A549 (cell line): ENCODE results near the gene MRPL34.

Experiments
- EP300 ChIP-seq, 2 experiments: fragments of >200 bp; sonication (Bioruptor Twin); formaldehyde crosslinking; IDR thresholded peaks; 2 replicates in 1 of 2; 3 replicates in 1 of 2; pipeline ENCODE4 v1.6.1; 2016 to 2017
- JUN ChIP-seq, 2 experiments: fragments of >200 bp; sonication (Bioruptor Twin); formaldehyde crosslinking; IDR thresholded peaks; 2 replicates in 1 of 2; 3 replicates in 1 of 2; pipeline ENCODE4 v1.6.1; 2016 to 2017
- RCOR1 ChIP-seq: fragments of 150-350 bp; IDR thresholded peaks from 2 replicates; pipeline ENCODE4 v1.6.1; 2014; ENCODE audit warnings: antibody characterized with exemption, low read length, low read depth
- ZNF302 ChIP-seq: fragments of 250-450 bp; sonication (Bioruptor Pico); IDR thresholded peaks from 2 replicates; pipeline ENCODE4 v1.9.0; 2021; ENCODE audit warnings: inconsistent platforms, mild to moderate bottlenecking, moderate library complexity
- TF ChIP-seq, protein P1 (sequence below): fragments of >200 bp; sonication (Bioruptor Twin); formaldehyde crosslinking; IDR thresholded peaks from 3 replicates; pipeline ENCODE4 v1.5.1; 2016
- TF ChIP-seq, protein P2 (sequence below): fragments of 150-350 bp; IDR thresholded peaks from 2 replicates; pipeline ENCODE4 v1.6.1; 2014; ENCODE audit warnings: low read depth, mild to moderate bottlenecking, low read length

DNA sequence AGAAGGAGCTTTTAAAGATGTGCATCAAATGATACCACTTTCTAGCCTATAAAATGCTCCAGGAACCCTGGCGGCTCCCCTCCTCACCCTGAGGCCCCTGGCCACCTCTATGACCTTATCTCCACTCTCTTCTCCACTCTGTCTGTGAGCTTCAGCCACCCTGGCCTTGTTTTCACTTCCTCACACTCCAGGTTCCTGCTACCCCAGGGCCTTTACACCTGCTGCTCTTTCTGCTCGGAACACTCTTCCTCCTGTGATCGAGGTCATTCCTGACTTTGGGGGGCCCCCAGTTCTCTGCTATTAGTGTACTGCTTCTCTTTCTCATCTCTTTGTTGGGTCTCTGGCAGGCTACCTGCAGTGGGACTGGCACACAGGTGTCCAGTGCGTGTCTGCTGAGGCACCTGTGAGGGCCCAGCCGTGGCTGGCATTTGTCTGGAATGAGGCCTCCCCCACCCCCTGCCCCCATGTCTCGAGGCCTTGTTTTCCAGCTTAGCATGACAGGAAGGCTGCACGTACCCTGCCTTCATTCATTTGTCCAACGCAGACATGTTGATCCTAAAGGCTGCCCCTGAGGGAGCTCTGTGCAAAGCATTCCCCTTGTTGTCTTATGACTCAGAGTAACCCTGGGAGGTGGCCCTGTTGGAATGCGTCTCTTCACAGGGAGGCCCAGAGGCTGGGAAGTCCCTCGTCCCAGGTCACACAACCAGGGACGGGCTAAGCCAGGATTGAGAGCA, 6.0 kb downstream of the MRPL34 start:
- TF ChIP-seq, protein P1, sequence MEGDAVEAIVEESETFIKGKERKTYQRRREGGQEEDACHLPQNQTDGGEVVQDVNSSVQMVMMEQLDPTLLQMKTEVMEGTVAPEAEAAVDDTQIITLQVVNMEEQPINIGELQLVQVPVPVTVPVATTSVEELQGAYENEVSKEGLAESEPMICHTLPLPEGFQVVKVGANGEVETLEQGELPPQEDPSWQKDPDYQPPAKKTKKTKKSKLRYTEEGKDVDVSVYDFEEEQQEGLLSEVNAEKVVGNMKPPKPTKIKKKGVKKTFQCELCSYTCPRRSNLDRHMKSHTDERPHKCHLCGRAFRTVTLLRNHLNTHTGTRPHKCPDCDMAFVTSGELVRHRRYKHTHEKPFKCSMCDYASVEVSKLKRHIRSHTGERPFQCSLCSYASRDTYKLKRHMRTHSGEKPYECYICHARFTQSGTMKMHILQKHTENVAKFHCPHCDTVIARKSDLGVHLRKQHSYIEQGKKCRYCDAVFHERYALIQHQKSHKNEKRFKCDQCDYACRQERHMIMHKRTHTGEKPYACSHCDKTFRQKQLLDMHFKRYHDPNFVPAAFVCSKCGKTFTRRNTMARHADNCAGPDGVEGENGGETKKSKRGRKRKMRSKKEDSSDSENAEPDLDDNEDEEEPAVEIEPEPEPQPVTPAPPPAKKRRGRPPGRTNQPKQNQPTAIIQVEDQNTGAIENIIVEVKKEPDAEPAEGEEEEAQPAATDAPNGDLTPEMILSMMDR: no peak
- TF ChIP-seq RCOR1: no peak
- TF ChIP-seq JUN (IDR thresholded peaks at IDR 0.05): peak in 1 of 2 experiments; percentile 30; a peak in 1 of 5 replicates
- TF ChIP-seq ZNF302 (CRISPR knock-in tag): no peak
- TF ChIP-seq, protein P2, sequence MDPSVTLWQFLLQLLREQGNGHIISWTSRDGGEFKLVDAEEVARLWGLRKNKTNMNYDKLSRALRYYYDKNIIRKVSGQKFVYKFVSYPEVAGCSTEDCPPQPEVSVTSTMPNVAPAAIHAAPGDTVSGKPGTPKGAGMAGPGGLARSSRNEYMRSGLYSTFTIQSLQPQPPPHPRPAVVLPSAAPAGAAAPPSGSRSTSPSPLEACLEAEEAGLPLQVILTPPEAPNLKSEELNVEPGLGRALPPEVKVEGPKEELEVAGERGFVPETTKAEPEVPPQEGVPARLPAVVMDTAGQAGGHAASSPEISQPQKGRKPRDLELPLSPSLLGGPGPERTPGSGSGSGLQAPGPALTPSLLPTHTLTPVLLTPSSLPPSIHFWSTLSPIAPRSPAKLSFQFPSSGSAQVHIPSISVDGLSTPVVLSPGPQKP: no peak
- TF ChIP-seq EP300 (IDR thresholded peaks at IDR 0.05): no peak
